GM12878 (cell line): ENCODE results near the gene EFHD2. TPM values are rescaled to one million over a fixed set of nuclear protein-coding genes. Genes with fewer than 3 reads are reported as not detected.

Experiments used
- ATAC-seq: fragments of 200-7000 bp; cut with Tn5 transposase; 3 replicates; pipeline ENCODE4 v1.9.1; 2020; ENCODE audit warnings: mild to moderate bottlenecking, moderate library complexity
- BruUV-seq: library from RNA; stranded (reverse); fragments of 400-500 nt; replicated peaks from 2 replicates; lab custom pipeline; 2021; lab: Mats Ljungman, UMichigan
- CTCF ChIA-PET: fragments of 300-600 bp; sonication (Branson Sonifier 250); formaldehyde crosslinking; extraction: SDS; loops from one replicate; lab custom pipeline; 2021; ENCODE audit warnings: inconsistent platforms; lab: Yijun Ruan, JAX
- POLR2A ChIA-PET: fragments of 350-600 bp; formaldehyde crosslinking; extraction: SDS; loops from one replicate; lab custom pipeline; 2021; ENCODE audit warnings: inconsistent platforms; lab: Charles Lee
- RAD21 ChIA-PET: fragments of 300-600 bp; sonication (Branson Sonifier 250); formaldehyde crosslinking; loops from one replicate; lab custom pipeline; 2023; ENCODE audit warnings: antibody characterized with exemption; ENCODE audit not compliant: unreplicated experiment; lab: Charles Lee
- SMC1A ChIA-PET: fragments of 300-600 bp; sonication (Branson Sonifier 250); formaldehyde crosslinking; loops from one replicate; lab custom pipeline; 2023; ENCODE audit not compliant: unreplicated experiment, uncharacterized antibody; lab: Charles Lee
- DNase-seq: peaks from one replicate; pipeline ENCODE4 v3.0.0-alpha.2; 2011; ENCODE audit warnings: low read depth, low spot score
- FAIRE-seq: peaks from 3 replicates; lab custom pipeline; 2011; peaks lifted over from hg19 to GRCh38; lab: Jason Lieb, UNC
- H2AFZ ChIP-seq: 2 replicates; pipeline ENCODE4 v1.6.0; 2011; ENCODE audit warnings: low read depth, low read length, control low read depth; ENCODE audit not compliant: control insufficient read depth
- H3K27ac ChIP-seq: 2 replicates; pipeline ENCODE4 v1.5.1; 2011; ENCODE audit warnings: control low read depth; ENCODE audit not compliant: control insufficient read depth, insufficient read depth
- H3K27me3 ChIP-seq, 2 experiments: replicated peaks in 1 of 2; 2 replicates each; pipeline versions ENCODE4 v1.6.0 to v1.6.1; 2011; ENCODE audit warnings: low read length in 1 of 2; ENCODE audit not compliant: control insufficient read depth in 2 of 2, insufficient read depth in 2 of 2
- H3K36me3 ChIP-seq, 2 experiments: 2 replicates each; pipeline ENCODE4 v1.5.1; 2011; ENCODE audit warnings: low read length in 1 of 2; ENCODE audit not compliant: control insufficient read depth in 2 of 2, insufficient read depth in 2 of 2
- H3K4me1 ChIP-seq: 2 replicates; pipeline ENCODE4 v1.6.1; 2011; ENCODE audit warnings: mild to moderate bottlenecking, low read length, moderate library complexity, mixed read lengths; ENCODE audit not compliant: control insufficient read depth, insufficient read depth
- H3K4me2 ChIP-seq: 2 replicates; pipeline ENCODE4 v1.6.0; 2011; ENCODE audit warnings: control low read depth; ENCODE audit not compliant: control insufficient read depth, insufficient read depth
- H3K4me3 ChIP-seq: fragments of 200-600 bp; sonication (generic); 2 replicates; pipeline ENCODE4 v1.5.1; 2016
- H3K79me2 ChIP-seq: 2 replicates; pipeline ENCODE4 v1.6.0; 2011; ENCODE audit warnings: low read length; ENCODE audit not compliant: control insufficient read depth, insufficient read depth
- H3K9ac ChIP-seq: 2 replicates; pipeline ENCODE4 v1.8.0; 2011; ENCODE audit warnings: low read length, control low read depth, mixed read lengths; ENCODE audit not compliant: control insufficient read depth, insufficient read depth
- H3K9me3 ChIP-seq: replicated peaks from 3 replicates; pipeline ENCODE4 v1.5.1; 2011; ENCODE audit warnings: mild to moderate bottlenecking, low read length; ENCODE audit not compliant: control insufficient read depth, insufficient read depth
- H4K20me1 ChIP-seq: 2 replicates; pipeline ENCODE4 v1.6.0; 2011; ENCODE audit not compliant: control insufficient read depth, insufficient read depth
- E2F8 ChIP-seq: fragments of 450-650 bp; IDR thresholded peaks from 2 replicates; pipeline ENCODE4 v1.6.1; 2018; ENCODE audit warnings: mild to moderate bottlenecking, low read depth, moderate library complexity; ENCODE audit not compliant: partially characterized antibody
- HDAC6 ChIP-seq: fragments of 200-600 bp; sonication (generic); IDR thresholded peaks from one replicate; pipeline ENCODE4 v1.8.0; 2017; ENCODE audit warnings: antibody characterized with exemption; ENCODE audit not compliant: unreplicated experiment
- MYC ChIP-seq: IDR thresholded peaks from 2 replicates; pipeline ENCODE4 v1.6.1; 2011; ENCODE audit warnings: mild to moderate bottlenecking, low read length, moderate library complexity, inconsistent platforms; ENCODE audit not compliant: insufficient read depth, insufficient replicate concordance, insufficient read length, severe bottlenecking
- NBN ChIP-seq: fragments of 450-650 bp; IDR thresholded peaks from 2 replicates; pipeline ENCODE4 v1.6.1; 2016
- RAD51 ChIP-seq: fragments of 450-650 bp; IDR thresholded peaks from 2 replicates; pipeline ENCODE4 v1.6.1; 2016; ENCODE audit warnings: moderate library complexity, mild to moderate bottlenecking, inconsistent platforms
- SMC3 ChIP-seq: IDR thresholded peaks from 2 replicates; pipeline ENCODE4 v1.6.1; 2011; ENCODE audit warnings: low read length, improper control_type of control experiment, borderline replicate concordance
- SRF ChIP-seq, 2 experiments: IDR thresholded peaks; 2 replicates each; pipeline ENCODE4 v1.6.1; 2011; ENCODE audit warnings: low read depth in 2 of 2, low read length in 2 of 2, mild to moderate bottlenecking in 1 of 2, moderate library complexity in 1 of 2
- SUZ12 ChIP-seq: fragments of 200-600 bp; sonication (generic); IDR thresholded peaks from one replicate; pipeline ENCODE4 v1.6.1; 2018; ENCODE audit warnings: antibody characterized with exemption, mild to moderate bottlenecking; ENCODE audit not compliant: unreplicated experiment
- ZNF274 ChIP-seq: IDR thresholded peaks from one replicate; pipeline ENCODE4 v1.8.0; 2011; ENCODE audit not compliant: insufficient read length, insufficient read depth
- WGBS: methylation state at CpG from one replicate; pipeline ENCODE4 v1.1.6; 2016; ENCODE audit warnings: low lambda C conversion rate; ENCODE audit not compliant: insufficient replicate concordance, insufficient coverage; ENCODE audit errors: missing lambda C conversion rate; 5-methylcytosine and 5-hydroxymethylcytosine counted together
- in situ Hi-C: fragments of 300-500 bp; cut with MboI; formaldehyde crosslinking; loops from 9 replicates; pipeline ENCODE4 v1.14.3; 2018; ENCODE audit warnings: mixed read lengths
- intact Hi-C: fragments of 100-400 bp; cut with micrococcal nuclease; formaldehyde crosslinking; loops from one replicate; pipeline ENCODE4 v1.14.2; 2022; ENCODE audit not compliant: unreplicated experiment
- polyA plus RNA-seq, 11 experiments: library from polyadenylated mRNA; depleted of rRNA in 4 of 11; unstranded in 6 of 11; stranded (reverse) in 5 of 11; fragments of >200 nt; fragmentation: Nextera tagmentation in 4 of 11; fragmentation: Illumina TruSeq in 1 of 11; extraction: Ambion mirVana in 4 of 11; extraction: Trizol in 1 of 11; gene quantifications; 1 replicate in 1 of 11; 2 replicates in 10 of 11; pipeline versions ENCODE4 v1.2.1 to v1.2.3, GENCODE V29; 2011 to 2016; ENCODE audit warnings: inconsistent platforms in 2 of 11, missing spikeins in 2 of 11, low read depth in 1 of 11
- total RNA-seq, 4 experiments: library from RNA; depleted of rRNA in 3 of 4; stranded (reverse); fragments of >200 nt in 3 of 4; fragmentation: Illumina TruSeq in 1 of 4; extraction: Trizol in 1 of 4; gene quantifications; 2 replicates each; pipeline versions ENCODE4 v1.2.1 to v1.2.3, GENCODE V29; 2013 to 2021

Gene EFHD2
- total and polyA plus RNA-seq, 10 of the 15 experiments (the other 5 are each of a cell fraction or from before 2014, with no cell fraction given) = 4.0 to 114 (median 66.1) TPM

DNA sequence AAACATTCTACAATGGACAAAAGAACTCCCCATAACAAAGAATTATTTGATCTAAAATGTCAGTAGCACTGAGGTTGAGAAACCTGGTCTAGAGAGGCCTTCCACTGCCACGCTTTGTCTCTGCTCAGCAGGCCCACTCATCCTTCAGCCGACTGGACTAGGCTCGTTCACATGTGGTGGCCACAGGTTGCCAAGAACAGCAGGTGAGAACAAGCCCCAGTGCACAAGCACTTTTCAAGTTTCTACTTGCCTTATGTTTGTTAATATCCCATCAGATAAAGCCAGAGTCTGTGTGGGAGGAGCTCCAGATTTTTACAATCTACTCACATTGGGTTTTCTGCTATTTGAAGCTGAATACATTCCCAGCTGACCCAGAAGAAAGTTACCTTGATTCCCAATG, 9.1 kb upstream of the EFHD2 start (continued):
- TF ChIP-seq MYC = no peak
- TF ChIP-seq, all 136 proteins: peak for 0

GRCh38 chr1:15401391-15402055, 8.2 kb upstream of the EFHD2 start:
- ChIA-PET RAD21 (interaction anchor here (1.4 kb wide), 1 partner anchor 18 kb away, joined by 3 read pairs; no protein-coding TSS in a partner anchor), CTCF (interaction anchor here (2.9 kb wide), 1 partner anchor 30 kb away, joined by 8 read pairs; no protein-coding TSS in a partner anchor), SMC1A (no interaction called here), POLR2A (interaction anchor here (0.5 kb wide), 1 partner anchor 123 kb away, joined by 3 read pairs; no protein-coding TSS in a partner anchor)
- Histone ChIP-seq H3K9ac (no peak overlapping the region), H3K4me2 (no peak overlapping the region), H3K79me2 (no peaks in the 10 kb centered on the region), H3K36me3 (no peaks in the 10 kb centered on the region), H3K4me3 (no peak overlapping the region), H3K27ac (no peak overlapping the region), H2AFZ (no peak overlapping the region), H3K9me3 (no peaks in the 10 kb centered on the region; the same call in 2 of the 3 replicates), H4K20me1 (no peaks in the 10 kb centered on the region), H3K4me1 (no peaks in the 10 kb centered on the region), H3K27me3 (no peaks in the 10 kb centered on the region)
- no peak for DNase-seq
- in situ Hi-C loops (no loop called here), intact Hi-C loops (no loop called here)
- BruUV-seq = no TSS peak
- ATAC-seq = no peak
- whole genome bisulfite sequencing = 33% methylated on average over 7 of the region's 7 CpGs
- TF ChIP-seq SRF (IDR thresholded peaks at IDR 0.05; ENCODE audit: low read depth in 2 of 2, low read length in 2 of 2) = no peak
- no peak for TF ChIP-seq SMC3
- no peak for TF ChIP-seq NBN
- TF ChIP-seq ZNF274 = no peak
- TF ChIP-seq RAD51 = no peak
- TF ChIP-seq E2F8 = no peak
- TF ChIP-seq HDAC6 = no peak
- TF ChIP-seq SUZ12 = no peak
- no peak for FAIRE-seq
